SW 1271 (cell line): Measurements from ENCODE around the gene AGXT2.

Source experiments
- DNase-seq, 2 experiments: peaks; one replicate each; lab custom pipeline; 2025; lab: John Stamatoyannopoulos, UW

Gene AGXT2

GRCh38 chr5:34967540-34967939 lies 80.2 kb downstream of the AGXT2 start:
- no peak for DNase-seq

DNA sequence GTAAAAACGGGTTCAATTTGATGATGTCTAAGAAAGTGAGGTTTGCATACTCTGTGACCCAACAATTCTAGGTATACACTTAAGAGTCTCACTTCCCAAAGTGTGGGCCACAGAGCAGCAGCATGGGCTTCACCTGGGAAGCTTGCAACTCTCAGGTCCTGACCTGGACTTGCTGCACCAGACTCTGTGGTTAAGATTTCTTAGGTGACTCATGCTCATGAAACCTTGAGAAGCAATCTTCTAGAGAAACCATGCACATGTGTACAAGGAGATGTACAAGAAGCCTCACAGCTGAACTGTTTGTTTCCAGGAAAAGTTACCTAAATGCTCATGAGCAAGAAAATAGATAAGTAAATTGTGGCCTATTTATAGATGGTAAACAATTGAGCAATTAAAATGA lies 88.4 kb downstream of the AGXT2 start:
- DNase-seq, result no peak

- peak in 1 of 2 experiments; percentile 42 for DNase-seq
These were observed 89.7 kb downstream of the AGXT2 start for GRCh38 chr5:34957857-34958690.

GRCh38 chr5:34957321-34957720 lies 90.4 kb downstream of the AGXT2 start:
- DNase-seq, result no peak
